ENCODE data around the gene HMGN1. TPM values are rescaled to one million over a fixed set of nuclear protein-coding genes. Genes with fewer than 3 reads are reported as not detected.

Gene HMGN1
- total RNA-seq, 1 experiment from 2014 or later, result 579 TPM

- peak; percentile 47 for DNase-seq (ENCODE audit: low read depth)
Measured at GRCh38 chr21:39369896-39370288, 21.0 kb upstream of the HMGN1 start.

DNA sequence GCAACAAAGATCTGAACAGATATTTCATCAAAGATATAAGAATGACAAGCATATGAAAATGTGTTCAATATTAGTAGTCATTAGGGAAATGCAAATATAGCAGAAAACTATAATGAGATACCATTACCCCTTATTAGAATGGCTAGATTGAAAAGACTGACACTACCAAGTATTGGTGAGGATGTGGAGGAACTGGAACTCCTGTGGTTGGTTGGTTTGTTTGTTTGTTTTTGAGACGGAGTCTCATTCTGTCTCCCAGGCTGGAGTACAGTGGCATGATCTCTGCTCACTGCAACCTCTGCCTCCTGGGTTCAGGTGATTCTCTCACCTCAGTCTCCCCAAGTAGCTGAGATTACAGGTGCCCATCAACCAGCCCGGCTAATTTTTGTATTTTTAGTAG, 18.9 kb upstream of the HMGN1 start:
- no peak for DNase-seq (ENCODE audit: low read depth)

DNA sequence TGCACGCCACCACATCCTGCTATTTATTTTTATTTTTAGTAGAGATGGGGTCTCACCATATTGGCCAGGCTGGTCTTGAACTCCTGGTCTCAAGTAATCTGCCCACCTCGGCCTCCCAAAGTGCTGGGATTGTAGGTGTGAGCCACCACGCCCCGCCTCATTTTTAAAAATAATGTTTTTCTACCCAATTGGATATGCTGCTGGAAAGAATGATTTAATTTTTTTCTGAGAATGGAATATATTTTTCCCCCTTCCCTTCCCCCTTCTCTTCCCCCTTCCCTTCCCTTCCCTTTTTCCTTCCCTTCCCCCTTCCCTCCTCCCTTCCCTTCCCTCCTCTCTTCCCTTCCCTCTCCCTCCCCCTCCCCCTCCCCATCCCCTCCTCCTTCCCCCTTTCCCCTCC, 17.7 kb upstream of the HMGN1 start:
- DNase-seq (ENCODE audit: low read depth), result no peak

GRCh38 chr21:39364949-39365348, 16.1 kb upstream of the HMGN1 start:
- DNase-seq (ENCODE audit: low read depth), result no peak

DNA sequence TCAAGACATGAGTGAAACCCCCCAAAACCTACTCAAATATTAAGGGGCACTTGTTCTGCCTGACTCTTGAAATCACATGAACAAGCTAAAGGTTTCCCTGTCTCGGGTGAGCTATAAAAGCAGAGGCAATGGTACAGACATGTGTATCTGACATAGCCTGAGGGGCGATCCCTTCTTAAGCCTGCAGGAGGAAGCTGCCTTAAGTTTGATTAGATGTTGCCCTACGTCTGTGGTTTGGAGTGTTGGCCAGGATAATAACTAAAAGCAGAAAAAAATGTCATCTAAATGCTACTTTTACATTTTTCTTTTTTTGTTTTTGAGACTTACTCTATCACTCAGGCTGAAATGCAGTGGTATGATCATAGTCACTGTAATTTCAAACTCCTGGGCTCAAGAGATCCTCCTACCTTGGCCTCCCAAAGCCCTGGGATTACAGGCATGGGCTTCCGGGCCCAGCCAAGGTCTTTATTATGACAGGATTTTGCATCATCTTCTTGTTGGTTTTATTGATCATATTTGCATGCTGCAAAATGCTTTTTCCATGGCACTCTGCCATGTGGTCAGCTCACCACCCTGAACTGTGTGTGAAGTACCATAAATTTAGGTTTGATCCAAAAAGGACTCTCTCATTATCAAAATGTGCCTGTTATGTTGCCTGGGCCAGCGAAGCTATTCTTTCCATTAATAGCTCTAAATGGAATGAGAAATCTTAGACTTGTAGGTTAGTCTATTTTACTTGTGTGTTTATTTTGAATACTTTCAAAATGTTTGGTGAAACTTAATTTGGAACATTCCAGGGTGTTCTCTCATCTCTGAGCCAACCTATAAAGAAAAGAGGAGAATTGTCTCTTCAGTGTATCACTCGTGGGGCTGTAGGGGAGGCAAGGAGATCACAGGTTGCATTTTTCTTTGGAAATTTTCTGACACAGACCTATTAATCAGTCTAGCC, 15.0 kb upstream of the HMGN1 start:
- no peak for DNase-seq (ENCODE audit: low read depth)

DNA sequence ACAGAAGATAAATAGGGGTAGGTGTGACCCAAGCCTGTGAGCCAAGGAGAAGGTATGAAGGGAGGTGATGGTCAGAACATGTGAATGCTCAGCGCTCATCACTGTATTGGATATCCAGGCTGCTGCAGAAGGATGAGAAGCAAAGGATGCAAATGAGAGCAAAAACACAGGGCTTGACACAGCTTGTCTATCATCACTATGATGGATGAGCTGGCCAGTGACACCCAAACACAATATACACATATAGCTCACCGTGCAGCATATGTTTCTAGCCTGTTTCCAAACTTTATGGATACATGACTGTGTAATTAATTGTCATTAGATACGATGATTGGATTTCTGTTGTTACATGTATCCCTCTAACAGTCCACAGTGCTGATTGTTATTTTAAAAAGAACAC, 13.8 kb upstream of the HMGN1 start:
- no peak for DNase-seq (ENCODE audit: low read depth)

GRCh38 chr21:39359382-39359781, 10.5 kb upstream of the HMGN1 start:
- no peak for DNase-seq (ENCODE audit: low read depth)

DNA sequence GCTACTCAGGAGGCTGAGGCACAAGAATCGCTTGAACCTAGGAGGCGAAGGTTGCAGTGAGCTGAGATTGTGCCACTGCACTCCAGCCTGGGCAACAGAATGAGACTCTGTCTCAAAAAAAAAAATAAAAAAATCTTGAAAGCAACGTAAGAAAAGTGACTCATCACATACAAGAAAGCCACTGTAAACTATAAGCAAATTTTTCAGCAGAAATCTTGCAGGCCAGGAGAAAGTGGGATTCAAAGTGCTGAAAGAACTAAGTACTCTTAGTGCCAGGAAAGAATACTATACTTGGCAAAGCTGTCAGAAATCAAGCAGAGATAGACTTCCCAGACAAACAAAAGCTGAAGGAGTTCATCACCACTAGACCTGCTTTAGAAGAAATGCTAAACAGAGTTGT, 4.4 kb upstream of the HMGN1 start:
- DNase-seq (ENCODE audit: low read depth), result peak; percentile 42

GRCh38 chr21:39350094-39351005, 1.5 kb upstream of the HMGN1 start:
- DNase-seq (ENCODE audit: low read depth), result no peak

GRCh38 chr21:39349211-39350093, 564 bp upstream of the HMGN1 start:
- DNase-seq (ENCODE audit: low read depth), result peak; percentile 95

DNA sequence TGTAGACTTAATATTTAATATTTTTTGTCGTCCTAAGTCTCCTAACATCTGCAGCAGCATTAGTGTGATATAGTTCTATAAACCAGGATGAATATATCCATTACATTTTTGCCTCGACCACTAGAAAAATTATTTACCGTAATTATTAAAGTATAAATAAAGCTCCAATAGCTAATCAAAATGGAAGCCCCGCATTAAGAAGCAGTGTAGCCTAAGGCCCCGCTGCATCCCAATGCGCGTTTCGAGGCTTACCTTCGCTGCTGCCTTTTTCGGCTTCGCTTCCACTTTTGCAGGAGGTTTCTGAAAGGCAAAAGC, 891 bp downstream of the HMGN1 start:
- DNase-seq (ENCODE audit: low read depth), result no peak

DNA sequence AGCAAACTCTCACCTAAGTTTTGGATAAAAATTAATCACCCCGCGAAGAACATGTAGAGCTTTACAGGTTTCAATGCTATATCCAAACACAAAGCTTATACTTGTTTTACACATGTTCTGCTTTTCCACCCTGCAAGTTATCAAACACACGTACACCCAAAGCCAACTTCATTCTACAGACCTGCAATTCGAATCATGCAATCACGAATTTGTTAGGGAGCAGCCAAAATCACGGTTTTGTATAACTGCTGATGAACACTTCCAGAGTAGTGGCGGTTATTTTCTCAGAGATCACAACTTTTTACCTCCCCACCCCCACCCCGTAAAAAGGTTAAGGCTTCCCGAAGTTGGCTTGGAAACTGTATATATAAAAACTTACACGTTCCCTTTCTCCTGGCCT, 1.4 kb downstream of the HMGN1 start:
- no peak for DNase-seq (ENCODE audit: low read depth)

GRCh38 chr21:39346671-39347331, 2.1 kb downstream of the HMGN1 start:
- DNase-seq (ENCODE audit: low read depth), result no peak

GRCh38 chr21:39346206-39346605, 2.7 kb downstream of the HMGN1 start:
- DNase-seq (ENCODE audit: low read depth), result no peak

GRCh38 chr21:39345440-39345839, 3.4 kb downstream of the HMGN1 start:
- no peak for DNase-seq (ENCODE audit: low read depth)

DNA sequence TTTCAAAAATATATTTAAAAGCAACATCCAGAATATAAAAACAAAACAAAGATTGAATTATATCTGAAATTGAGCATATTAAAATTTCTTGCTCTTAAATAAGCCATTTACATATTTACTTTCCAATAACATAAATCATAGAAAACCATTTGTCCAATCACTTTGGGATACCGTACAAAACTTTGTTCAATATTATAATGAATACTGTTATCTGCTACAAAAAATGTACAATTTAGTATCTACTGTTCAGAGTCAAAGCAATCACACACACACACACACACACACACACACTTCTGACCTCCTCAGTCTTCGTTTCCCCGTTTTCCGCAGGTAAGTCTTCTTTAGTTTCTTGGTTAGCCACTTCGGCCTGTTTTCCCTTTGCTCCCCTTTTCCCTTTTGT, 4.0 kb downstream of the HMGN1 start:
- DNase-seq (ENCODE audit: low read depth), result no peak

GRCh38 chr21:39341249-39341923, 7.5 kb downstream of the HMGN1 start:
- no peak for DNase-seq (ENCODE audit: low read depth)

- no peak for DNase-seq (ENCODE audit: low read depth)
Measured at GRCh38 chr21:39340687-39341086, 8.2 kb downstream of the HMGN1 start.

- DNase-seq (ENCODE audit: low read depth), result no peak
Measured at GRCh38 chr21:39339231-39339630, 9.7 kb downstream of the HMGN1 start.

DNA sequence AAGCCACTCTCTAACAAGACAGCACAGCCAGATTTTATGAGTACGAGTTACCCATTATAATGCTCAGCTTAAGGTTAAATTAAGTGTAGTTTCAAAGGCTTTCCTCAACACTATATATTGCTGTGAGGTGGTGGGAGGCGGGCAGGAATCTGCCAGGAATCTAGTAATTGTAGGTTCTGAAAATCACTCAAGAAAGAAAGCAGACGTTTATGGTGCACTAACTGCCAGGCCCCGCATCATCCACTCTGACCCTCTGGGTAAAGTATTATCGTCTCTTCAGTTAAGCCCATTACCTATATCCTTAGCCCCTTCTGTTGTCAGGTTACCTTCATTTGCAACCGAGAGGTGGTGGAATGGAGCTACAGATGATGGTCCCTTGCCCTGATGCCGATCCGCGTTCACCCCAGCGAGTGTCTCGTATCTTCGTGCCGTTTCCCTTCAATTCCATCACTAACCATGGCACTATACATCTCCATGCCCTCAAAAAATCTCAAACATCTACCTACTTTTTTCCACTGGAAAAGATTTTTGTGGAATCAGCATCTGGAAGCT, 12.4 kb downstream of the HMGN1 start:
- DNase-seq (ENCODE audit: low read depth), result no peak
